H54 (cell line): ENCODE data around the gene VGLL3.
"Not testable (repeated sequence)": the region's sequence is repeated elsewhere in the genome, so short reads cannot be mapped to it uniquely, and the experiment has no call there.

Source experiments
- DNase-seq: peaks from one replicate; pipeline ENCODE4 v3.0.0; 2011; ENCODE audit warnings: low spot score, mixed read lengths; ENCODE audit not compliant: insufficient read length
- FAIRE-seq: peaks from 3 replicates; lab custom pipeline; 2011; peaks lifted over from hg19 to GRCh38; lab: Jason Lieb, UNC
- POLR2A ChIP-seq: IDR thresholded peaks from 2 replicates; pipeline ENCODE4 v1.6.1; 2011; ENCODE audit warnings: low read depth, mild to moderate bottlenecking, low read length

VGLL3 gene

GRCh38 chr3:86984271-86984670 lies 6.7 kb downstream of the VGLL3 start:
- peak; percentile 89 for FAIRE-seq
- DNase-seq: no peak
- TF ChIP-seq POLR2A: no peak

- peak; percentile 70 for FAIRE-seq
- TF ChIP-seq POLR2A: no peak
- DNase-seq: no peak
These were observed 8.1 kb downstream of the VGLL3 start for GRCh38 chr3:86982883-86983282.

GRCh38 chr3:86978111-86978551 lies 12.8 kb downstream of the VGLL3 start:
- DNase-seq (no peak), FAIRE-seq (no peak)
- TF ChIP-seq POLR2A: no peak

GRCh38 chr3:86976219-86976618 lies 14.7 kb downstream of the VGLL3 start:
- DNase-seq (no peak), FAIRE-seq (peak; percentile 33)
- no peak for TF ChIP-seq POLR2A

- FAIRE-seq, DNase-seq: not testable (repeated sequence)
These were observed 16.8 kb downstream of the VGLL3 start for GRCh38 chr3:86974177-86974576.

- DNase-seq (no peak), FAIRE-seq (peak; percentile 99)
- no peak for TF ChIP-seq POLR2A
These were observed 17.5 kb downstream of the VGLL3 start for GRCh38 chr3:86973440-86973839.

- no peak for TF ChIP-seq POLR2A
- DNase-seq: no peak
- FAIRE-seq: peak; percentile 90
These were observed 21.3 kb downstream of the VGLL3 start for GRCh38 chr3:86969500-86970189.

GRCh38 chr3:86968244-86968932 lies 22.6 kb downstream of the VGLL3 start:
- no peak for TF ChIP-seq POLR2A
- DNase-seq (no peak), FAIRE-seq (no peak)

GRCh38 chr3:86967062-86967461 lies 23.9 kb downstream of the VGLL3 start:
- DNase-seq (no peak), FAIRE-seq (no peak)
- no peak for TF ChIP-seq POLR2A

- FAIRE-seq (peak; percentile 76), DNase-seq (no peak)
- TF ChIP-seq POLR2A: no peak
These were observed 25.8 kb downstream of the VGLL3 start for GRCh38 chr3:86965166-86965565.

- FAIRE-seq (no peak), DNase-seq (no peak)
- TF ChIP-seq POLR2A: no peak
These were observed 27.3 kb downstream of the VGLL3 start for GRCh38 chr3:86963611-86964010.

GRCh38 chr3:86961297-86961696 lies 29.7 kb downstream of the VGLL3 start:
- TF ChIP-seq POLR2A: no peak
- DNase-seq: no peak
- FAIRE-seq: peak; percentile 78

- TF ChIP-seq POLR2A: no peak
- DNase-seq: no peak
- FAIRE-seq: peak; percentile 69
These were observed 30.4 kb downstream of the VGLL3 start for GRCh38 chr3:86960550-86960949.

GRCh38 chr3:86958534-86958933 lies 32.4 kb downstream of the VGLL3 start:
- FAIRE-seq (peak; percentile 94), DNase-seq (no peak)
- no peak for TF ChIP-seq POLR2A

GRCh38 chr3:86954747-86955146 lies 36.2 kb downstream of the VGLL3 start:
- TF ChIP-seq POLR2A: no peak
- DNase-seq: no peak
- no peak for FAIRE-seq
